HG03039 (cell line): ENCODE results near the gene F11.
"Not testable (repeated sequence)": the region's sequence is repeated elsewhere in the genome, so short reads cannot be mapped to it uniquely, and the experiment has no call there.

ENCODE experiments used
- ATAC-seq: cut with Tn5 transposase; IDR thresholded peaks from one replicate; pipeline ENCODE4 v1.9.1; 2021; ENCODE audit warnings: mild to moderate bottlenecking, moderate library complexity; ENCODE audit not compliant: unreplicated experiment

F11 gene

GRCh38 chr4:186298031-186298647 is 32.1 kb downstream of the F11 start:
- ATAC-seq = no peak

- no peak for ATAC-seq
Observed at GRCh38 chr4:186299291-186299690, 33.3 kb downstream of the F11 start.

- no peak for ATAC-seq
Observed at GRCh38 chr4:186300659-186301390, 34.8 kb downstream of the F11 start.

GRCh38 chr4:186304216-186304615 is 38.2 kb downstream of the F11 start:
- ATAC-seq = no peak

GRCh38 chr4:186304866-186305505 is 39.0 kb downstream of the F11 start:
- ATAC-seq = no peak

- no peak for ATAC-seq
Observed at GRCh38 chr4:186307497-186307896, 41.5 kb downstream of the F11 start.

- no peak for ATAC-seq
Observed at GRCh38 chr4:186307916-186308315, 41.9 kb downstream of the F11 start.

- ATAC-seq = no peak
Observed at GRCh38 chr4:186318481-186318880, 52.5 kb downstream of the F11 start.

GRCh38 chr4:186324660-186325059 is 58.7 kb downstream of the F11 start:
- not testable (repeated sequence) for ATAC-seq

GRCh38 chr4:186326391-186326790 is 60.4 kb downstream of the F11 start:
- no peak for ATAC-seq

- ATAC-seq = no peak
Observed at GRCh38 chr4:186329372-186329771, 63.4 kb downstream of the F11 start.

GRCh38 chr4:186330368-186330767 is 64.4 kb downstream of the F11 start:
- no peak for ATAC-seq

GRCh38 chr4:186335793-186336192 is 69.8 kb downstream of the F11 start:
- ATAC-seq = no peak
